ENCODE data around the gene TMEM39B. TPM values are rescaled to one million over a fixed set of nuclear protein-coding genes. Genes with fewer than 3 reads are reported as not detected.
"Not testable (repeated sequence)": the region's sequence is repeated elsewhere in the genome, so short reads cannot be mapped to it uniquely, and the experiment has no call there.

TMEM39B gene
- total and polyA plus RNA-seq, 2 donors (not counting 3 experiments of a cell fraction or from before 2014, with no cell fraction given), result 47.3 to 64.3 TPM

GRCh38 chr1:32122151-32122550 is 49.4 kb downstream of the TMEM39B start:
- POLR2A ChIA-PET, result no interaction called here
- H3K4me3 ChIP-seq (replicated peaks in 1 of 3; ENCODE audit: insufficient read depth in 1 of 3, low read depth in 1 of 3, low read length in 3 of 3), result no peak overlapping the region
- intact Hi-C loops (cut with micrococcal nuclease), result no loop called here
- dilution Hi-C loops (cut with MboI; ENCODE audit: extremely low pct_ligation_motif_present, low sequenced_read_pairs), result no loop called here
- no peaks in the 10 kb centered on the region for H3K4me1 ChIP-seq (ENCODE audit: control insufficient read depth, extremely low read depth, insufficient read depth, low read length)
- DNase-seq (ENCODE audit: low read depth, low spot score) (no peak), FAIRE-seq (no peak)
- no peak overlapping the region for H3K4me2 ChIP-seq (ENCODE audit: insufficient read depth, low read length)
- H4K20me1 ChIP-seq (replicated peaks; ENCODE audit: control insufficient read depth, extremely low read depth, insufficient read depth, low read length), result peaks cover 5% of the 10 kb centered on the region
- BruUV-seq (replicated peaks), result no TSS peak
- H3K27ac ChIP-seq (ENCODE audit: insufficient read depth, low read depth, low read length), result no peak overlapping the region
- H2AFZ ChIP-seq (ENCODE audit: low read depth, low read length), result no peak overlapping the region
- CTCF ChIA-PET, result interaction anchor here (0.8 to 1.7 kb wide), 3 partner anchors 13 to 15 kb away, joined by 3 to 7 read pairs (median 4); partner anchors contain the start of gene KPNA6
- no peak overlapping the region for H3K9ac ChIP-seq (replicated peaks; ENCODE audit: extremely low read depth, insufficient read depth, low read length)
- no peaks in the 10 kb centered on the region for H3K36me3 ChIP-seq (ENCODE audit: control insufficient read depth in 2 of 2, extremely low read depth in 1 of 2, insufficient read depth in 2 of 2, low read length in 2 of 2)
- no peaks in the 10 kb centered on the region for H3K9me3 ChIP-seq (replicated peaks; ENCODE audit: control insufficient read depth, insufficient read depth, low read length)
- H3K79me2 ChIP-seq (ENCODE audit: control insufficient read depth, insufficient read depth, low read length), result peaks cover 88% of the 10 kb centered on the region
- TF ChIP-seq GATA2 (IDR thresholded peaks at IDR 0.05; ENCODE audit: insufficient read depth, insufficient read length, low read depth, low read length) (no peak), EZH2 (IDR thresholded peaks at IDR 0.05; ENCODE audit: borderline replicate concordance, low read depth, low read length, severe bottlenecking) (no peak), JUN (IDR thresholded peaks at IDR 0.05; ENCODE audit: borderline replicate concordance, insufficient read depth, insufficient read length, low read depth) (no peak), FOS (IDR thresholded peaks at IDR 0.05; ENCODE audit: borderline replicate concordance, insufficient read depth, low read length) (no peak), MYC (IDR thresholded peaks at IDR 0.05; ENCODE audit: low read depth, low read length) (no peak), POLR2A (IDR thresholded peaks at IDR 0.05; ENCODE audit: low read depth, low read length) (no peak)
- TF ChIP-seq, protein P1, sequence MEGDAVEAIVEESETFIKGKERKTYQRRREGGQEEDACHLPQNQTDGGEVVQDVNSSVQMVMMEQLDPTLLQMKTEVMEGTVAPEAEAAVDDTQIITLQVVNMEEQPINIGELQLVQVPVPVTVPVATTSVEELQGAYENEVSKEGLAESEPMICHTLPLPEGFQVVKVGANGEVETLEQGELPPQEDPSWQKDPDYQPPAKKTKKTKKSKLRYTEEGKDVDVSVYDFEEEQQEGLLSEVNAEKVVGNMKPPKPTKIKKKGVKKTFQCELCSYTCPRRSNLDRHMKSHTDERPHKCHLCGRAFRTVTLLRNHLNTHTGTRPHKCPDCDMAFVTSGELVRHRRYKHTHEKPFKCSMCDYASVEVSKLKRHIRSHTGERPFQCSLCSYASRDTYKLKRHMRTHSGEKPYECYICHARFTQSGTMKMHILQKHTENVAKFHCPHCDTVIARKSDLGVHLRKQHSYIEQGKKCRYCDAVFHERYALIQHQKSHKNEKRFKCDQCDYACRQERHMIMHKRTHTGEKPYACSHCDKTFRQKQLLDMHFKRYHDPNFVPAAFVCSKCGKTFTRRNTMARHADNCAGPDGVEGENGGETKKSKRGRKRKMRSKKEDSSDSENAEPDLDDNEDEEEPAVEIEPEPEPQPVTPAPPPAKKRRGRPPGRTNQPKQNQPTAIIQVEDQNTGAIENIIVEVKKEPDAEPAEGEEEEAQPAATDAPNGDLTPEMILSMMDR (IDR thresholded peaks at IDR 0.05; ENCODE audit: extremely low read depth in 1 of 2, insufficient read depth in 1 of 2, low read depth in 1 of 2, low read length in 2 of 2), result no peak
- TF ChIP-seq, protein P2, sequence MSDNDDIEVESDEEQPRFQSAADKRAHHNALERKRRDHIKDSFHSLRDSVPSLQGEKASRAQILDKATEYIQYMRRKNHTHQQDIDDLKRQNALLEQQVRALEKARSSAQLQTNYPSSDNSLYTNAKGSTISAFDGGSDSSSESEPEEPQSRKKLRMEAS (IDR thresholded peaks at IDR 0.05; ENCODE audit: insufficient read depth, insufficient read length), result no peak
- peaks cover 3% of the 10 kb centered on the region for H3K9me1 ChIP-seq (replicated peaks; ENCODE audit: control insufficient read depth, extremely low read depth, insufficient read depth, low read length)
- H3K27me3 ChIP-seq (ENCODE audit: control insufficient read depth in 2 of 2, insufficient read depth in 2 of 2, low read length in 2 of 2), result no peaks in the 10 kb centered on the region

DNA sequence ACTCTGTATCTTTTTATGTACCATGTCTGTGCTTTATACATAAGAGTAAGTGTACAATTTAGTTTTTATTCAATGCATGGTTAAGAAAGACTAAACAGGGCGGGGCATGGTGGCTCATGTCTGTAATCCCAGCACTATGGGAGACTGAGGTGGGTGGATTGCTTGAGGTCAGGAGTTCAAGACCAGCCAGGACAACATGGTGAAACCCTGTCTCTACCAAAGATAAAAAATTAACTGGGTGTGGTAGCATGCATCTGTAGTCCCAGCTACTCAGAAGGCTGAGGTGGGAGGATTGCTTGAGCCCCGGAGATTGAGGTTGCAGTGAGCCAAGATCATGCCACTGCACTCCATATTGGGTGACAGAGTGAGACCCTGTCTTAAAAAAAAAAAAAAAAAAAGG is 50.6 kb downstream of the TMEM39B start:
- H3K27me3 ChIP-seq (ENCODE audit: control insufficient read depth in 2 of 2, insufficient read depth in 2 of 2, low read length in 2 of 2); POLR2A ChIA-PET; H4K20me1 ChIP-seq (replicated peaks; ENCODE audit: control insufficient read depth, extremely low read depth, insufficient read depth, low read length); BruUV-seq (replicated peaks); H3K9ac ChIP-seq (replicated peaks; ENCODE audit: extremely low read depth, insufficient read depth, low read length); FAIRE-seq; H3K4me3 ChIP-seq (replicated peaks in 1 of 3; ENCODE audit: insufficient read depth in 1 of 3, low read depth in 1 of 3, low read length in 3 of 3); H3K36me3 ChIP-seq (ENCODE audit: control insufficient read depth in 2 of 2, extremely low read depth in 1 of 2, insufficient read depth in 2 of 2, low read length in 2 of 2); H3K27ac ChIP-seq (ENCODE audit: insufficient read depth, low read depth, low read length); H3K4me1 ChIP-seq (ENCODE audit: control insufficient read depth, extremely low read depth, insufficient read depth, low read length); DNase-seq (ENCODE audit: low read depth, low spot score); H3K4me2 ChIP-seq (ENCODE audit: insufficient read depth, low read length); H2AFZ ChIP-seq (ENCODE audit: low read depth, low read length); H3K9me3 ChIP-seq (replicated peaks; ENCODE audit: control insufficient read depth, insufficient read depth, low read length); intact Hi-C loops (cut with micrococcal nuclease); dilution Hi-C loops (cut with MboI; ENCODE audit: extremely low pct_ligation_motif_present, low sequenced_read_pairs); H3K9me1 ChIP-seq (replicated peaks; ENCODE audit: control insufficient read depth, extremely low read depth, insufficient read depth, low read length): not testable (repeated sequence)
- peaks cover 87% of the 10 kb centered on the region for H3K79me2 ChIP-seq (ENCODE audit: control insufficient read depth, insufficient read depth, low read length)
- CTCF ChIA-PET, result interaction anchor here (1.0 kb wide), 1 partner anchor 14 kb away, joined by 4 read pairs; no protein-coding TSS in a partner anchor
